SK-N-SH treated with all-trans-retinoic acid at 6 μM for 48 hours (cell line): Measurements from ENCODE around the gene ECE1.

ENCODE experiments used
- CSDC2 ChIP-seq: fragments of 250-450 bp; sonication (Bioruptor Pico); IDR thresholded peaks from 2 replicates; pipeline ENCODE4 v1.5.0; 2020; ENCODE audit warnings: mild to moderate bottlenecking, moderate library complexity
- TF ChIP-seq, protein P1 (sequence below): fragments of 250-450 bp; sonication (Bioruptor Pico); IDR thresholded peaks from 2 replicates; pipeline ENCODE4 v1.8.0; 2020; ENCODE audit warnings: mild to moderate bottlenecking, moderate library complexity, borderline replicate concordance

- TF ChIP-seq CSDC2 (CRISPR knock-in tag) = no peak
- TF ChIP-seq, protein P1, sequence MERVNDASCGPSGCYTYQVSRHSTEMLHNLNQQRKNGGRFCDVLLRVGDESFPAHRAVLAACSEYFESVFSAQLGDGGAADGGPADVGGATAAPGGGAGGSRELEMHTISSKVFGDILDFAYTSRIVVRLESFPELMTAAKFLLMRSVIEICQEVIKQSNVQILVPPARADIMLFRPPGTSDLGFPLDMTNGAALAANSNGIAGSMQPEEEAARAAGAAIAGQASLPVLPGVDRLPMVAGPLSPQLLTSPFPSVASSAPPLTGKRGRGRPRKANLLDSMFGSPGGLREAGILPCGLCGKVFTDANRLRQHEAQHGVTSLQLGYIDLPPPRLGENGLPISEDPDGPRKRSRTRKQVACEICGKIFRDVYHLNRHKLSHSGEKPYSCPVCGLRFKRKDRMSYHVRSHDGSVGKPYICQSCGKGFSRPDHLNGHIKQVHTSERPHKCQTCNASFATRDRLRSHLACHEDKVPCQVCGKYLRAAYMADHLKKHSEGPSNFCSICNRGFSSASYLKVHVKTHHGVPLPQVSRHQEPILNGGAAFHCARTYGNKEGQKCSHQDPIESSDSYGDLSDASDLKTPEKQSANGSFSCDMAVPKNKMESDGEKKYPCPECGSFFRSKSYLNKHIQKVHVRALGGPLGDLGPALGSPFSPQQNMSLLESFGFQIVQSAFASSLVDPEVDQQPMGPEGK = no peak
Measured at GRCh38 chr1:21217812-21218596, 72.3 kb downstream of the ECE1 start.
